CD8-positive, alpha-beta memory T cell (primary cell): ENCODE measurements around the gene C1orf232. TPM values are rescaled to one million over a fixed set of nuclear protein-coding genes. Genes with fewer than 3 reads are reported as not detected.

Experiments
- CTCF ChIA-PET: fragments of 350-600 bp; sonication (Branson Sonifier 250); formaldehyde crosslinking; loops from one replicate; lab custom pipeline; 2021; ENCODE audit warnings: antibody characterized with exemption; lab: Charles Lee
- POLR2A ChIA-PET: fragments of 350-600 bp; sonication (Branson Sonifier 250); formaldehyde crosslinking; loops from one replicate; lab custom pipeline; 2021; ENCODE audit warnings: antibody characterized with exemption; lab: Charles Lee
- DNase-seq, 5 donors: peaks; one replicate each; pipeline versions ENCODE4 v3.0.0 to v3.0.0-alpha.2; 2020 to 2022; ENCODE audit warnings: mixed read lengths in 1 of 5
- H3K27ac ChIP-seq: one replicate; pipeline ENCODE4 v1.7.0; 2013; ENCODE audit warnings: low read depth, mild to moderate bottlenecking, low read length, moderate library complexity
- H3K27me3 ChIP-seq: 2 replicates; pipeline ENCODE4 v1.7.0; 2013; ENCODE audit warnings: low read length, mild to moderate bottlenecking; ENCODE audit not compliant: insufficient read depth, poor library complexity, severe bottlenecking
- H3K36me3 ChIP-seq: 2 replicates; pipeline ENCODE4 v1.7.0; 2013; ENCODE audit warnings: mild to moderate bottlenecking, low read length, moderate library complexity; ENCODE audit not compliant: insufficient read depth
- H3K4me1 ChIP-seq: 2 replicates; pipeline ENCODE4 v1.7.0; 2013; ENCODE audit warnings: mild to moderate bottlenecking, low read length, moderate library complexity; ENCODE audit not compliant: insufficient read depth
- H3K4me3 ChIP-seq: 2 replicates; pipeline ENCODE4 v1.7.0; 2013; ENCODE audit warnings: mild to moderate bottlenecking, low read length
- H3K9me3 ChIP-seq: 2 replicates; pipeline ENCODE4 v1.7.0; 2013; ENCODE audit warnings: mild to moderate bottlenecking, low read length
- H3K27ac Mint-ChIP-seq, 8 donors: one replicate each; pipeline ENCODE4 v1.8.0; 2020 to 2021; ENCODE audit warnings: mixed read lengths in 8 of 8, mild to moderate bottlenecking in 6 of 8, inconsistent platforms in 3 of 8, moderate library complexity in 3 of 8
- H3K27me3 Mint-ChIP-seq, 2 donors: one replicate each; pipeline ENCODE4 v1.8.0; 2020 to 2021; ENCODE audit warnings: mixed read lengths in 2 of 2, mild to moderate bottlenecking in 1 of 2, moderate library complexity in 1 of 2
- H3K36me3 Mint-ChIP-seq, 3 donors: one replicate each; pipeline ENCODE4 v1.8.0; 2020 to 2021; ENCODE audit warnings: mixed read lengths in 3 of 3, inconsistent platforms in 1 of 3, mild to moderate bottlenecking in 1 of 3
- H3K4me1 Mint-ChIP-seq, 3 donors: one replicate each; pipeline ENCODE4 v1.8.0; 2020 to 2021; ENCODE audit warnings: mixed read lengths in 3 of 3, inconsistent platforms in 1 of 3, mild to moderate bottlenecking in 1 of 3
- H3K4me3 Mint-ChIP-seq, 7 donors: one replicate each; pipeline ENCODE4 v1.8.0; 2020 to 2021; ENCODE audit warnings: mixed read lengths in 7 of 7, mild to moderate bottlenecking in 6 of 7, moderate library complexity in 4 of 7, inconsistent platforms in 2 of 7
- H3K9me3 Mint-ChIP-seq, 5 donors: one replicate each; pipeline ENCODE4 v1.8.0; 2020 to 2022; ENCODE audit warnings: mixed read lengths in 5 of 5, mild to moderate bottlenecking in 3 of 5, moderate library complexity in 2 of 5, inconsistent platforms in 1 of 5
- polyA plus RNA-seq: library from polyadenylated mRNA; unstranded; fragments of 300-500 nt; fragmentation: Illumina TruSeq; gene quantifications from one replicate; pipeline ENCODE4 v1.2.3, GENCODE V29; 2021
- total RNA-seq, 2 experiments: library from RNA; stranded (reverse); gene quantifications; one replicate each; pipeline ENCODE4 v1.2.3, GENCODE V29; 2021

C1orf232 gene
- total and polyA plus RNA-seq, 3 experiments from 2014 or later = not detected

- peaks cover 7% of the 10 kb centered on the region for H3K4me1 ChIP-seq
- peaks cover 4 to 8% (median 7%) of the 10 kb centered on the region in 3 donors for H3K4me1 Mint-ChIP-seq
- no peak overlapping the region for H3K4me3 Mint-ChIP-seq
- no peaks in the 10 kb centered on the region for H3K27me3 ChIP-seq
- no peaks in the 10 kb centered on the region for H3K9me3 Mint-ChIP-seq
- H3K9me3 ChIP-seq = no peaks in the 10 kb centered on the region
- no peak overlapping the region for H3K27ac ChIP-seq
- H3K27me3 Mint-ChIP-seq = no peaks in the 10 kb centered on the region
- POLR2A ChIA-PET = no interaction called here
- no peaks in the 10 kb centered on the region for H3K36me3 Mint-ChIP-seq
- H3K4me3 ChIP-seq = no peak overlapping the region
- CTCF ChIA-PET = interaction anchor here (1.3 to 1.9 kb wide), 2 partner anchors 18 to 46 kb away, joined by 3 to 6 read pairs; partner anchors contain the start of gene CEP85
- no peaks in the 10 kb centered on the region for H3K36me3 ChIP-seq
- no peak overlapping the region for H3K27ac Mint-ChIP-seq
- DNase-seq = no peak
These were observed 19.1 kb upstream of the C1orf232 start for GRCh38 chr1:26187882-26188281.

GRCh38 chr1:26184883-26185282 lies 16.1 kb upstream of the C1orf232 start:
- POLR2A ChIA-PET = no interaction called here

GRCh38 chr1:26184086-26184485 lies 15.3 kb upstream of the C1orf232 start:
- DNase-seq = no peak
- no peaks in the 10 kb centered on the region for H3K27me3 ChIP-seq
- Mint-ChIP-seq H3K36me3 (no peaks in the 10 kb centered on the region), H3K4me1 (no peaks in the 10 kb centered on the region), H3K27ac (no peak overlapping the region), H3K27me3 (no peaks in the 10 kb centered on the region), H3K4me3 (no peak overlapping the region), H3K9me3 (no peaks in the 10 kb centered on the region)
- H3K36me3 ChIP-seq = no peaks in the 10 kb centered on the region
- H3K27ac ChIP-seq = no peak overlapping the region
- H3K4me3 ChIP-seq = no peak overlapping the region
- ChIA-PET POLR2A (no interaction called here), CTCF (interaction anchor here (1.1 to 1.7 kb wide), 2 partner anchors 14 to 50 kb away, joined by 4 to 6 read pairs; partner anchors contain the start of genes CEP85 and ZNF593)
- no peaks in the 10 kb centered on the region for H3K4me1 ChIP-seq
- H3K9me3 ChIP-seq = no peaks in the 10 kb centered on the region

More at GRCh38 chr1:26184883-26185282, 16.1 kb upstream of the C1orf232 start:
- Mint-ChIP-seq H3K27me3 (no peaks in the 10 kb centered on the region), H3K4me1 (no peaks in the 10 kb centered on the region), H3K36me3 (no peaks in the 10 kb centered on the region), H3K27ac (no peak overlapping the region), H3K9me3 (no peaks in the 10 kb centered on the region), H3K4me3 (no peak overlapping the region)
- Histone ChIP-seq H3K27me3 (no peaks in the 10 kb centered on the region), H3K36me3 (no peaks in the 10 kb centered on the region), H3K4me1 (no peaks in the 10 kb centered on the region), H3K9me3 (no peaks in the 10 kb centered on the region), H3K4me3 (no peak overlapping the region), H3K27ac (no peak overlapping the region)
- CTCF ChIA-PET = no interaction called here
- no peak for DNase-seq

- no peaks in the 10 kb centered on the region for H3K9me3 ChIP-seq
- no peak for DNase-seq
- Mint-ChIP-seq H3K9me3 (no peaks in the 10 kb centered on the region), H3K27ac (no peak overlapping the region), H3K4me3 (no peak overlapping the region), H3K4me1 (no peaks in the 10 kb centered on the region), H3K36me3 (no peaks in the 10 kb centered on the region), H3K27me3 (no peaks in the 10 kb centered on the region)
- ChIA-PET POLR2A (no interaction called here), CTCF (no interaction called here)
- H3K27me3 ChIP-seq = no peaks in the 10 kb centered on the region
- no peak overlapping the region for H3K4me3 ChIP-seq
- no peaks in the 10 kb centered on the region for H3K36me3 ChIP-seq
- H3K27ac ChIP-seq = no peak overlapping the region
- no peaks in the 10 kb centered on the region for H3K4me1 ChIP-seq
These were observed 13.6 kb upstream of the C1orf232 start for GRCh38 chr1:26182383-26182696.

- no peak overlapping the region for H3K4me3 Mint-ChIP-seq
- no peaks in the 10 kb centered on the region for H3K4me1 Mint-ChIP-seq
- H3K9me3 Mint-ChIP-seq = no peaks in the 10 kb centered on the region
- no peak overlapping the region for H3K4me3 ChIP-seq
- H3K36me3 Mint-ChIP-seq = no peaks in the 10 kb centered on the region
- no peak overlapping the region for H3K27ac Mint-ChIP-seq
- no peaks in the 10 kb centered on the region for H3K27me3 Mint-ChIP-seq
- no peaks in the 10 kb centered on the region for H3K27me3 ChIP-seq
- DNase-seq = no peak
- POLR2A ChIA-PET = no interaction called here
- no peak overlapping the region for H3K27ac ChIP-seq
- H3K9me3 ChIP-seq = no peaks in the 10 kb centered on the region
- no peaks in the 10 kb centered on the region for H3K36me3 ChIP-seq
- no peaks in the 10 kb centered on the region for H3K4me1 ChIP-seq
- CTCF ChIA-PET = interaction anchor here (1.6 kb wide), 1 partner anchor 12 kb away, joined by 6 read pairs; the partner anchor contains the start of genes C1orf232 and ZNF593
These were observed 13.0 kb upstream of the C1orf232 start for GRCh38 chr1:26181586-26182382.

- Mint-ChIP-seq H3K9me3 (no peaks in the 10 kb centered on the region), H3K36me3 (no peaks in the 10 kb centered on the region), H3K4me1 (no peaks in the 10 kb centered on the region), H3K27ac (no peak overlapping the region), H3K4me3 (no peak overlapping the region), H3K27me3 (no peaks in the 10 kb centered on the region)
- Histone ChIP-seq H3K4me1 (no peaks in the 10 kb centered on the region), H3K4me3 (no peak overlapping the region), H3K27me3 (no peaks in the 10 kb centered on the region), H3K27ac (no peak overlapping the region), H3K36me3 (no peaks in the 10 kb centered on the region), H3K9me3 (no peaks in the 10 kb centered on the region)
- no peak for DNase-seq
- POLR2A ChIA-PET = no interaction called here
- CTCF ChIA-PET = interaction anchor here (1.4 to 1.6 kb wide), 3 partner anchors 10 to 54 kb away, joined by 4 to 6 read pairs (median 6); partner anchors contain the start of genes C1orf232, CEP85 and ZNF593
These were observed 11.3 kb upstream of the C1orf232 start for GRCh38 chr1:26180010-26180506.

GRCh38 chr1:26177182-26177684 lies 8.5 kb upstream of the C1orf232 start, which contains the start of gene CNKSR1:
Gene CNKSR1 (plus strand): TSS chr1:26177491. CDS start chr1:26177548, 57 bp downstream.
- H3K4me1 Mint-ChIP-seq = no peaks in the 10 kb centered on the region
- no peak for DNase-seq
- CTCF ChIA-PET = interaction anchor here (1.3 kb wide), 1 partner anchor 57 kb away, joined by 4 read pairs; the partner anchor contains the start of gene CEP85
- H3K27me3 ChIP-seq = no peaks in the 10 kb centered on the region
- H3K4me1 ChIP-seq = no peaks in the 10 kb centered on the region
- H3K36me3 ChIP-seq = no peaks in the 10 kb centered on the region
- H3K36me3 Mint-ChIP-seq = no peaks in the 10 kb centered on the region
- no peaks in the 10 kb centered on the region for H3K9me3 Mint-ChIP-seq
- no peak within 1 kb of the TSS for H3K27ac ChIP-seq
- H3K4me3 ChIP-seq = no peak within 1 kb of the TSS
- POLR2A ChIA-PET = no interaction called here
- H3K27ac Mint-ChIP-seq = peak within 1 kb of the TSS in 1 of 8 donors; percentile 23
- no peaks in the 10 kb centered on the region for H3K27me3 Mint-ChIP-seq
- no peak within 1 kb of the TSS for H3K4me3 Mint-ChIP-seq
- no peaks in the 10 kb centered on the region for H3K9me3 ChIP-seq

GRCh38 chr1:26175346-26175745 lies 6.6 kb upstream of the C1orf232 start:
- CTCF ChIA-PET = no interaction called here

More at GRCh38 chr1:26175346-26175745, 6.6 kb upstream of the C1orf232 start:
- Histone ChIP-seq H3K4me1 (peaks cover 9% of the 10 kb centered on the region), H3K4me3 (no peak overlapping the region), H3K9me3 (no peaks in the 10 kb centered on the region), H3K36me3 (no peaks in the 10 kb centered on the region), H3K27ac (no peak overlapping the region), H3K27me3 (no peaks in the 10 kb centered on the region)
- Mint-ChIP-seq H3K27ac (no peak overlapping the region), H3K9me3 (no peaks in the 10 kb centered on the region), H3K4me1 (peaks cover 2 to 12% (median 7%) of the 10 kb centered on the region in 3 donors), H3K27me3 (no peaks in the 10 kb centered on the region), H3K4me3 (no peak overlapping the region), H3K36me3 (no peaks in the 10 kb centered on the region)
- POLR2A ChIA-PET = no interaction called here
- no peak for DNase-seq
